HCT116 (cell line): ENCODE results near the gene CCDC3. TPM values are rescaled to one million over a fixed set of nuclear protein-coding genes. Genes with fewer than 3 reads are reported as not detected.

Experiments used
- ATAC-seq: fragments of 200-7000 bp; cut with Tn5 transposase; 2 replicates; pipeline ENCODE4 v1.9.1; 2020; ENCODE audit warnings: mild to moderate bottlenecking, moderate library complexity
- BruUV-seq: library from RNA; stranded (reverse); fragments of 400-500 nt; replicated peaks from 2 replicates; lab custom pipeline; 2021; lab: Mats Ljungman, UMichigan
- CTCF ChIA-PET: fragments of 300-600 bp; sonication (Branson Sonifier 250); formaldehyde crosslinking; loops from one replicate; lab custom pipeline; 2021; ENCODE audit warnings: antibody characterized with exemption; lab: Charles Lee
- POLR2A ChIA-PET: fragments of 300-600, 350-600 bp; sonication (Branson Sonifier 250); formaldehyde crosslinking; loops from one replicate; lab custom pipeline; 2021; ENCODE audit warnings: antibody characterized with exemption; lab: Charles Lee
- RAD21 ChIA-PET, 2 experiments: fragments of 300-600 bp; sonication (Branson Sonifier 250); formaldehyde crosslinking; loops; one replicate each; lab custom pipeline; 2023; ENCODE audit warnings: low total read pairs in 2 of 2; ENCODE audit not compliant: uncharacterized antibody in 2 of 2, unreplicated experiment in 2 of 2, low non-redundant PET in 1 of 2; lab: Charles Lee
- DNase-seq: peaks from one replicate; pipeline ENCODE4 v3.0.0-alpha.2; 2010; ENCODE audit warnings: low read depth, low spot score
- H2AFZ ChIP-seq: fragments of 200-600 bp; shearing (Covaris generic), sonication (generic); 2 replicates; pipeline ENCODE4 v1.6.1; 2017; ENCODE audit warnings: low read depth, mixed run types, mixed read lengths, antibody characterized with exemption, low read length; ENCODE audit not compliant: poor library complexity, severe bottlenecking
- H3K27ac ChIP-seq: 2 replicates; pipeline ENCODE4 v1.5.1; 2012; ENCODE audit warnings: low read depth, low read length
- H3K27me3 ChIP-seq: fragments of 200-600 bp; sonication (generic); 2 replicates; pipeline ENCODE4 v1.6.1; 2016; ENCODE audit warnings: mixed run types, low read length, mixed read lengths; ENCODE audit not compliant: insufficient read depth
- H3K36me3 ChIP-seq, 2 experiments: fragments of 200-500 bp in 1 of 2; fragments of 200-600 bp in 1 of 2; sonication (Bioruptor generic) in 1 of 2; sonication (generic) in 1 of 2; 2 replicates each; pipeline versions ENCODE4 v1.5.1 to v1.6.1; 2014 to 2016; ENCODE audit warnings: low read length in 2 of 2, inconsistent platforms in 1 of 2, mixed read lengths in 1 of 2, mixed run types in 1 of 2; ENCODE audit not compliant: insufficient read depth in 2 of 2, control insufficient read depth in 1 of 2
- H3K4me1 ChIP-seq, 2 experiments: fragments of 200-600 bp in 1 of 2; sonication (generic) in 1 of 2; 2 replicates each; pipeline versions ENCODE4 v1.5.1 to v1.6.1; 2012 to 2017; ENCODE audit warnings: low read length in 2 of 2, inconsistent platforms in 1 of 2, mild to moderate bottlenecking in 1 of 2, mixed read lengths in 1 of 2, mixed run types in 1 of 2, moderate library complexity in 1 of 2; ENCODE audit not compliant: insufficient read depth in 2 of 2, control insufficient read depth in 1 of 2
- H3K4me2 ChIP-seq: fragments of 200-600 bp; sonication (generic); 2 replicates; pipeline ENCODE4 v1.6.1; 2017; ENCODE audit warnings: mixed run types, low read length, mixed read lengths
- H3K4me3 ChIP-seq, 2 experiments: fragments of 200-600 bp in 1 of 2; sonication (generic) in 1 of 2; replicated peaks in 1 of 2; 2 replicates each; pipeline ENCODE4 v1.5.1; 2011 to 2016; ENCODE audit warnings: low read length in 2 of 2, control low read depth in 1 of 2, low read depth in 1 of 2, mild to moderate bottlenecking in 1 of 2, mixed read lengths in 1 of 2, mixed run types in 1 of 2
- H3K79me2 ChIP-seq: fragments of 200-600 bp; sonication (generic); 2 replicates; pipeline ENCODE4 v1.6.1; 2017; ENCODE audit warnings: mild to moderate bottlenecking, mixed run types, low read length, moderate library complexity, mixed read lengths; ENCODE audit not compliant: insufficient read depth
- H3K9ac ChIP-seq: fragments of 200-600 bp; sonication (generic); 2 replicates; pipeline ENCODE4 v1.6.1; 2016; ENCODE audit warnings: low read length, mixed read lengths
- H3K9me2 ChIP-seq: fragments of 200-600 bp; sonication (generic), shearing (Covaris generic); 2 replicates; pipeline ENCODE4 v1.6.1; 2017; ENCODE audit warnings: mixed run types, mild to moderate bottlenecking, moderate library complexity; ENCODE audit not compliant: insufficient read depth
- H3K9me3 ChIP-seq, 2 experiments: fragments of 200-500 bp in 1 of 2; fragments of 200-600 bp in 1 of 2; sonication (Bioruptor generic) in 1 of 2; sonication (generic) in 1 of 2; 2 replicates each; pipeline ENCODE4 v1.6.1; 2014 to 2017; ENCODE audit warnings: low read length in 2 of 2, mixed read lengths in 2 of 2, inconsistent platforms in 1 of 2, low read depth in 1 of 2, mild to moderate bottlenecking in 1 of 2, mixed run types in 1 of 2, moderate library complexity in 1 of 2; ENCODE audit not compliant: control insufficient read depth in 1 of 2, insufficient read depth in 1 of 2
- H4K20me1 ChIP-seq: fragments of 200-600 bp; sonication (generic), shearing (Covaris generic); 2 replicates; pipeline ENCODE4 v1.6.1; 2017; ENCODE audit warnings: mixed run types, mild to moderate bottlenecking, moderate library complexity; ENCODE audit not compliant: insufficient read depth
- ELF1 ChIP-seq: IDR thresholded peaks from 2 replicates; pipeline ENCODE4 v1.6.1; 2012; ENCODE audit warnings: low read depth, borderline replicate concordance
- JUND ChIP-seq: IDR thresholded peaks from 2 replicates; pipeline ENCODE4 v1.6.1; 2012
- POLR2A ChIP-seq: IDR thresholded peaks from 2 replicates; pipeline ENCODE4 v1.7.0; 2011; ENCODE audit warnings: borderline replicate concordance; ENCODE audit not compliant: insufficient read depth, insufficient read length; ENCODE audit errors: extremely low read depth
- SP1 ChIP-seq: IDR thresholded peaks from 2 replicates; pipeline ENCODE4 v1.6.1; 2012; ENCODE audit warnings: low read depth
- SRF ChIP-seq: IDR thresholded peaks from 2 replicates; pipeline ENCODE4 v1.6.1; 2012; ENCODE audit warnings: low read depth
- YY1 ChIP-seq: IDR thresholded peaks from 2 replicates; pipeline ENCODE4 v1.6.1; 2011; ENCODE audit warnings: low read length, low read depth, moderate library complexity, mild to moderate bottlenecking; ENCODE audit not compliant: insufficient replicate concordance; ENCODE audit errors: extremely low read depth
- ZFX ChIP-seq: fragments of 450-650 bp; IDR thresholded peaks from 2 replicates; pipeline ENCODE4 v1.6.1; 2017
- intact Hi-C: fragments of 100-400 bp; cut with micrococcal nuclease; formaldehyde crosslinking; loops from 2 replicates; pipeline ENCODE4 v1.10.0; 2022
- total RNA-seq: library from RNA; stranded (reverse); gene quantifications from one replicate; pipeline ENCODE4 v1.2.1, GENCODE V29; 2021; ENCODE audit not compliant: unreplicated experiment
- TF ChIP-seq, protein P1 (sequence below): IDR thresholded peaks from 2 replicates; pipeline ENCODE4 v1.6.1; 2012; ENCODE audit warnings: low read depth

The CCDC3 gene
- total RNA-seq, 1 experiment from 2014 or later: 10.5 TPM

GRCh38 chr10:12849319-12850181, 152.0 kb downstream of the CCDC3 start:
- POLR2A ChIA-PET: no interaction called here
- intact Hi-C loops: no loop called here

More at GRCh38 chr10:12849319-12850181, 152.0 kb downstream of the CCDC3 start:
- ATAC-seq (no peak), DNase-seq (no peak)
- H4K20me1 ChIP-seq: no peaks in the 10 kb centered on the region
- H2AFZ ChIP-seq: no peak overlapping the region
- H3K27me3 ChIP-seq: no peaks in the 10 kb centered on the region
- CTCF ChIA-PET: interaction anchor here (1.4 kb wide), 1 partner anchor 14 kb away, joined by 3 read pairs; no protein-coding TSS in a partner anchor
- no peaks in the 10 kb centered on the region for H3K36me3 ChIP-seq
- no peaks in the 10 kb centered on the region for H3K9me3 ChIP-seq
- H3K9ac ChIP-seq: no peak overlapping the region
- no peaks in the 10 kb centered on the region for H3K79me2 ChIP-seq
- H3K4me2 ChIP-seq: no peak overlapping the region
- H3K4me3 ChIP-seq: no peak overlapping the region
- H3K27ac ChIP-seq: no peak overlapping the region
- no peaks in the 10 kb centered on the region for H3K9me2 ChIP-seq
- BruUV-seq: no TSS peak
- TF ChIP-seq SRF (no peak), SP1 (no peak), ZFX (no peak), POLR2A (no peak), JUND (no peak), YY1 (no peak), ELF1 (no peak)
- TF ChIP-seq, protein P1, sequence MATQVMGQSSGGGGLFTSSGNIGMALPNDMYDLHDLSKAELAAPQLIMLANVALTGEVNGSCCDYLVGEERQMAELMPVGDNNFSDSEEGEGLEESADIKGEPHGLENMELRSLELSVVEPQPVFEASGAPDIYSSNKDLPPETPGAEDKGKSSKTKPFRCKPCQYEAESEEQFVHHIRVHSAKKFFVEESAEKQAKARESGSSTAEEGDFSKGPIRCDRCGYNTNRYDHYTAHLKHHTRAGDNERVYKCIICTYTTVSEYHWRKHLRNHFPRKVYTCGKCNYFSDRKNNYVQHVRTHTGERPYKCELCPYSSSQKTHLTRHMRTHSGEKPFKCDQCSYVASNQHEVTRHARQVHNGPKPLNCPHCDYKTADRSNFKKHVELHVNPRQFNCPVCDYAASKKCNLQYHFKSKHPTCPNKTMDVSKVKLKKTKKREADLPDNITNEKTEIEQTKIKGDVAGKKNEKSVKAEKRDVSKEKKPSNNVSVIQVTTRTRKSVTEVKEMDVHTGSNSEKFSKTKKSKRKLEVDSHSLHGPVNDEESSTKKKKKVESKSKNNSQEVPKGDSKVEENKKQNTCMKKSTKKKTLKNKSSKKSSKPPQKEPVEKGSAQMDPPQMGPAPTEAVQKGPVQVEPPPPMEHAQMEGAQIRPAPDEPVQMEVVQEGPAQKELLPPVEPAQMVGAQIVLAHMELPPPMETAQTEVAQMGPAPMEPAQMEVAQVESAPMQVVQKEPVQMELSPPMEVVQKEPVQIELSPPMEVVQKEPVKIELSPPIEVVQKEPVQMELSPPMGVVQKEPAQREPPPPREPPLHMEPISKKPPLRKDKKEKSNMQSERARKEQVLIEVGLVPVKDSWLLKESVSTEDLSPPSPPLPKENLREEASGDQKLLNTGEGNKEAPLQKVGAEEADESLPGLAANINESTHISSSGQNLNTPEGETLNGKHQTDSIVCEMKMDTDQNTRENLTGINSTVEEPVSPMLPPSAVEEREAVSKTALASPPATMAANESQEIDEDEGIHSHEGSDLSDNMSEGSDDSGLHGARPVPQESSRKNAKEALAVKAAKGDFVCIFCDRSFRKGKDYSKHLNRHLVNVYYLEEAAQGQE: no peak
- RAD21 ChIA-PET: interaction anchor here in 1 of 2 experiments (0.9 kb wide), 1 partner anchor 207 kb away, joined by 6 read pairs; no protein-coding TSS in a partner anchor
- peaks cover 7 to 20% of the 10 kb centered on the region in 2 experiments; a peak in 3 of 4 replicates for H3K4me1 ChIP-seq
